GM19239 (cell line): ENCODE results near the gene LYRM9.
"Not testable (repeated sequence)": the region's sequence is repeated elsewhere in the genome, so short reads cannot be mapped to it uniquely, and the experiment has no call there.

Experiments used
- DNase-seq: peaks from one replicate; pipeline ENCODE4 v3.0.0; 2011; ENCODE audit warnings: low spot score; ENCODE audit not compliant: insufficient read length
- FAIRE-seq: peaks from 2 replicates; lab custom pipeline; 2011; peaks lifted over from hg19 to GRCh38; lab: Jason Lieb, UNC

The LYRM9 gene

GRCh38 chr17:27907976-27908558 lies 14.9 kb upstream of the LYRM9 start:
- DNase-seq (no peak), FAIRE-seq (no peak)

GRCh38 chr17:27906623-27907022 lies 13.5 kb upstream of the LYRM9 start:
- FAIRE-seq (no peak), DNase-seq (no peak)

DNA sequence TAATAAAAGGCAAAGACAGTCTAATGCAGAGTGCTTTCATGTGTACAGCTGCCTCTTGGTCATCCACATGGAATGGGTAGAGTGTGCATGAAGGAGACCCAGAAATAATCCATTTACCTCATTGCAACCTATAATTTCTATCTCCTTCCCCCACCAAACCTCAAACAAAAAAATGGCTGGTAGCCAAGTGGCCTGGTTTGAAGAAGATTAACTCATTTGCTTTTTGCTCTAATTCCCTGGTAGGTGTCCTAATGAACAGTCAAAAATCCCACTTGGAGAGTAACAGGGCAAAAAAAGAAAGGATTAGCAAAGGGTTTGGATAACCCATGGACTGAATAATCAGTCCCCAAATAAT lies 13.0 kb upstream of the LYRM9 start:
- no peak for FAIRE-seq
- DNase-seq = no peak

DNA sequence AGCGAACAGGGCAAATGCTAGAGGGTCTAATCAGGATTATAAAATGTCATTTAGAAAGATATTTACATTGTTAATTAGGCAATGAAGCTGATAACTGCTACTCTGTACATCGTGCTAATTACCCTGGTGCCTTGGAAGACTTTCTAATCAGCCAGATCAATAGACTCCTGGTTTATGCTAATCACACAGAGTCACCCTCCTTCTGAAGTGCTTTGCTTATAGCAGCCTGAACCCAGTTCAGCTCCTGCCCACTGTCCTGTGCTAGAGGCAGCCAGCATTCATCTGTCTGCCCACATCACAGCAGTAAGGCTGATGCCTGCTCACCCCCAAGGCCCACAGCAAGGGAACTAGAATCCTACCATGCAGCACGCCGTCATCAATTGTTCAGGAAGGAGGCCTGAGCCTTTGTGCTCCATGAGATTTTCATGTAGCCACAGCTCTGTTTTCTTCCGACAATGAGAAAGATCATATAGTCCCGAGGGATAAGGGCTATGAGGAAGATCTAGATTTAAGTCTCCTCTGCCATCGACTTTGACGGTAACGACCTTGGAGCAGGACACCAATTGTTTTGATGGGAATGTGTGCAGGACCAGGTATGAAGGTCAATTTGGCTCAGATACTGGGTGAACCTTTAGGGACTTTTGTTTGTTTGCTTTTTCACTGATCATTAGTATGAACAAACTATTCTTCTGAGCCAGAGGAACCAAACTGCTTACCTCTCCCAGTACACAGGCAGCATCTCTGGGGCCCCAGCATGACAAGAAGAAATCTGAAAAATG lies 12.5 kb upstream of the LYRM9 start:
- FAIRE-seq (no peak), DNase-seq (no peak)

- no peak for DNase-seq
- no peak for FAIRE-seq
Observed at GRCh38 chr17:27904534-27905446, 11.6 kb upstream of the LYRM9 start.

- DNase-seq (no peak), FAIRE-seq (no peak)
Observed at GRCh38 chr17:27904114-27904513, 10.9 kb upstream of the LYRM9 start.

DNA sequence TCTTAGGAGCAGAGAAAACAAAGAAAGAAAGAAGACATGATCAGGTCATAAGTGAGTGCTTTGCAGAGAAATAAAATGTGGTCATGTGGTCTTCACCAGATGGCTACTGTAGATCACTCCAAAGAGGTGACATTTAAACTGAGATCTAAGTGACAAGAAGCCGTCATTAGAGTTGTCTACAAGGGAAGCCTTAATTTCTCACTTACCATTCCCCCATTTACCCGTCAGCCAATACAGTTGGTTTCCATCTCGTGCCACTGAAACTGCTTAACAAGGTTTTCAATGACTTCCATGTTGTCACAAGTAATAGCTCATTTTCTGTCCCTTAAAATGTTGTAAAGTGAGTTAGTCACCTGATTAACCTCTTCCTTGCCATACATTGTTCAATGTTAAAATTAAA lies 6.4 kb upstream of the LYRM9 start:
- no peak for DNase-seq
- FAIRE-seq = no peak

GRCh38 chr17:27898096-27898495 lies 4.9 kb upstream of the LYRM9 start:
- DNase-seq = no peak
- FAIRE-seq = no peak

DNA sequence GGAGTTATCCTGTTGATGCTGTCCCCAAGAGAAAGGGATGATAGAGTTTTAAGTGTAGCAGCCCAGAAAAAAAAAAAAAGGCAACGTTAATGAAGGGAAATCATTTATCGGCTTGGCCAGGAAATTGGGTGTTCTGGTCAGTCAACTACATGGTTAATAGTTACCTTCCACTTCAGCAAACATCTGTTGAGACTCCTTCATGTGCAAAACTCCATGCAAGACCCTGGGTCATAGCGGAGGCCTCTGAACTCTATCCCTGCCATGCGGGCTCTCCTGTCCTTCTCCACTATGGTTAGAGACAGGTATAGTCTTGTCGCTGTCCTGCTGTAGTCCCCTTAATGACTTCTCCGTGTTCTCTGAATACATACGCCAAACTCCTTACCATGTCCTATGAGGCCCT lies 3.5 kb upstream of the LYRM9 start:
- no peak for DNase-seq
- no peak for FAIRE-seq

DNA sequence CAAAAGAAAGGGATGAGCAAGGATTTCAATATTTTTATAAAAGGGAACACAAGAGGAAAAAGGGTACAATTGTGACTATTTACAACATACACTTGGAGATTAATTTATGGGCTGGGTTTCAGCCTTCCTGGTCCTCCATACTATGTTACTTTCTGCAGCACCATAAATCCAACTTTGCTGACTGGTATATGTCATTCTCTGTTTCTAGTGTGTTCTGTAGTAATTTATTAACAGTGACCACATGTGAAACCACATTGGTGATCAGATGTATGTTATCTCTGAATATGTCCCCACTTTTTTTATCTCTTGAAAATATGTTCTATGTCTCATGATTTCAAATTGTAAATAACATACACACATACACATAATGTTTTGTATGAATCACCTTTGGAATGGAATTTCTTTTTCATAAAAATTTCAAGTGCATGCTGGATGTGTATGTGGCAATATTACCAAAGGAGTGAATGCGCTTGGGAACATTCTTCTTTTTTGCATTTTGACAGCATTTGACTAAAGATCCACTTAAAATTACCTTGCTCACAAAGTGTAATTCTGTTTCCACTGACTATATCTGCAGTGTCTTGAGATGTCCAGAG lies 2.9 kb upstream of the LYRM9 start:
- DNase-seq = no peak
- no peak for FAIRE-seq

DNA sequence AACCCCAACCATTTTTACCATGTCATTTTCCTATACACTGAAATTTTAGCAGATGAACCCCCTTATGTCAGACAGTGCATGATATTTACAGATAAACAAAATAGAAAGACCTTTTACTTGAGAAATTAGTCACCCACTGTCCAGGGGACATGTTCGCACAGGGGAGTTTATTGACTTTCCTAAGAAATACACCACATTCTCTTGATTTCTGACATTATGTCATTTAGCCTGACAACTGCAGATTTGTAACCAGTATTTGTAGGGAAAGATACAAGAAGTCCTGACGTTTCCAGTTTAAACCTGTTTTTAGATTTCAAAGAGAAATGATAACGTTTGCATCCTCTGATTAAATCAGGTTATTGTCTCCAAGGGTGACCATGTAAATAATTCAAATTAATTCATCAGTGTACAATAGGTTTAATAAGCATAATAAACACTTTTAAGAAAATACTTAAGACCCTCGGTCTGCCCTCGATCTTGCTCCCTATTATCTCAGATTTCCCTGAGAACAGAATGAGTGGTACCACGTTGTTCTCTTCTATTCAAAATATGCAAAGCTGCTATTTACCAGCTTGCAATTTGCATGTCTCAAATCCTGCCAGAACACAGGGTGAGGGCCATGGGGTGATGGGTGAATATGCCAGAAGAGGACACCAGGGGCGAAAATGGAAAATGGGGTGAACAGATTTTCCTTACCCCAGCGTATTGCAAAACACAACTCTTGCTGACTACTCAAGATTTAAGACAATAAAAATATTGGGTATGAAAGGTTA lies 2.1 kb upstream of the LYRM9 start:
- DNase-seq (no peak), FAIRE-seq (no peak)

DNA sequence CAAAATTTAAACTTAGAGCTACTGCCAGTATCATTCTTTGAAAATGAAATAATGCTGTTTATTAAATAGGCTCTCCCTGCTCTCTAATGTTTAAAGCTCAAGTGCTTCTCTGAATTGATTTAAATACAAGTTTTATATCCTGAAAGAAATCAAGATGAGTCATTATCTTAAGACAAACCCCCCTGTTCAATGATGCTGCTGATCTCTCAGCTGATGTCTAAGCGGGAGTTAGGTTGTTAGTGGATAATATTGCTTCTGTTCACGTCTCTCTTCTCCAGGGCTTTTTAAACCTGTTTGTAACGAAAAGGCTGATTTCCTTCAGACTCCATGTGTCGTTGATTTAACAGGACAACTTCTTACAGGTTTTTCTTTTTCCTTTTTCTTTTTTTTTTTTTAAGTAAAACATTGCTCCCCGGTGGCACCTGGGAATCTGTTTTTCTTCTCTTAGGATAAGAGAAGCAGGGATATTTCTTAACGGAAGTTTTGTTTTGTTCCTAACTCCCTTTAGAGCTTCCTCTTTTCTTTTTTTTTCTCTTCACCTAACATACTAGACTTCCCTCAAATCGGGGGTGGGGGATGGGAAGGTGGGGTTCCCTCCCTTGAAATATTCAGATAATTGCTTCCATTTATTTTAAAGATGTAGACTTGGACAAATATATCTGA lies 807 bp upstream of the LYRM9 start:
- peak; percentile 58 for FAIRE-seq
- no peak for DNase-seq

DNA sequence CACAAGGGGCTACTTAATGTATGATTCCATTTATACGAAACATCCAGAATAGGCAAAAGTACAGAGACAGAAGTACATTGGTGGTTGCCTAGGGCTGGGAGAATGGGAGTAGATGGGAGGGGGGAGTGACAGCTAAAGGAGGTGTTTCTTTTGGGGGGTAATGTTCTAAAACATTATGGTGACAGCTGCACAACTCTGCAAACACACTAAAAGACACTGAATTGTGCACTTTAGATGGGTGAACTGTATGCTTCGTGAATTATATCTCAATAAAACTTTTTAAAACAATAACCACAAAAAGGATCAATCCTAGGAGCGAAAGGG lies 661 bp downstream of the LYRM9 start:
- FAIRE-seq = no peak

DNA sequence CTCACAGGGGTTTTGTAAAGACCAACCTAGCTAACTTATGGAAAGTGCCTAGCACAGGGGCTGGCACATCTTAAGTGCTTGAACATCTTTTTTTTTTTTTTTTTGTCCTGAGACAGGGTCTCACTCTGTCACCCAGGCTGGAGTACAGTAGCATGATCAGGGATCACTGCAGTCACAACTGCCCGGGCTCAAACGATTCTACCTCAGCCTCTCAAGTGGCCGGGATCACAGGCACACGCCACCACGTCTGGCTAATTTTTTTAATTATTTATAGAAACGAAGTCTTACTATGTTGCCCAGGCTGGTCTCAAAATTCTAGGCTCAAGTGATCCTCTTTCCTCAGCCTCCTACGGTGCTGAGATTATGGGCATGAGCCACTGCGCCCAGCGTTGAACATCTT lies 1.3 kb downstream of the LYRM9 start:
- FAIRE-seq (no peak), DNase-seq (no peak)

More for the DNA sequence above, 661 bp downstream of the LYRM9 start:
- no peak for DNase-seq

DNA sequence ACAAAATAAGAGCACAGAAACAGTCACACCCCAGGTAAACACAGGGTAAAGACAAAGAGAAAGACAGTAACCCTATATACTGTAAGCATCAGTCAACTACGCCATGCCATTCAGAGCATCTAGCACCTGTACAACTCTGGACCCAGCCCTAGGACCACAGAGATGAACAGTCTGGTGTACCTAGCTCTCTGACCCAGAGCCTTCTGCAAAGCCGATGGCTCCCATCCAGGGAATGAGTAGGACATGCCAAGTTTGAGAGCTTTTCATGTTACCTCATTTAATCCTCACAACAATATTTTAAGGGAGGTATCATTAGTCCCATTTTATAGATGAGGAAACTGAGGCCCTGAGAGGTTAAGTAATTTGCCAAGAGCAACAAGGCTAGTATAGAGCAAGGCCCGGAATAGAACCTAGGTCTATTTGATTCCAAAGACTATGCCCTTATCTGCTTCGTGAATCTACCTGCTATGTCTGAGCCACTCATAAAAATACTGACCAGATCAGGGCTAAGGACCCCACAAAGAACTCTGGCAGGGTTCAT lies 3.4 kb downstream of the LYRM9 start:
- no peak for FAIRE-seq
- DNase-seq = no peak

DNA sequence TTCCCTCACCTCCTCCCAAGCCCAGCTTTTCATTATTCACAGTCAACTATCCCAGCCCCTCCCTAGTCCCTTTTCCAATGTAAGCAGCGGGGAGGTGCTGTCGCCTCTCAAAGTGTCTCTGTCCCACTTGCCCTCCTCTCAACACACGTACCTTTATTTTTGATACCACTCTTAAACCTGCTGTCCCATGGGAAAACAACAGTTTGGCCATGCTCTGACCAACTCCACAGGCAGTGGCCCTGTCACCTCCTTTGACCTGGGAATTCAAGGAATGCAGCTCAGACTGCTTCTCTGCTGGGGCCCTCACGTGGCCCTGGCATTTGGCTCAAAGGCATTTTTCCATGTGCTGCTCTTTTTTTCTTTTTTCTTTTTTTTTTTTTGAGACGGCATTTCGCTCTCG lies 4.2 kb downstream of the LYRM9 start:
- FAIRE-seq (no peak), DNase-seq (no peak)

DNA sequence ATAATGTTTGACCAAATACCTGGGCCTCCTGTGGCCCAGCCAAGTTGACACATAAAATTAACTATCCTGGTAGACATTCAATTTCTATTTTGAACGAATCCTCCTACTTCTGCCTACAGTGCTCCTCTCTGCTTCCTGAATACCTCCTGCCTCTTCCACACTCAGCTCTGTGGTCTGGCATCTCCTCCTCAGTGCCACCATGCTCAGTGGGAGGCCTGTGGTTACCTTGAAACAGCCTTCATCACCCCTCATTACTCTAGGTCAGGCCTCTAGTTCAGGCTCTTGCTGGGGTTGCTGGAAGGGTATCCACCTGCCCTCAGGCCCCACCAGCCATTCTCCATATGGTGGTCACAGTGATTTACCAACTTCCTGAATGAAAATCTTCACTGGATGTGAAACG lies 5.1 kb downstream of the LYRM9 start:
- FAIRE-seq = peak; percentile 45
- DNase-seq = no peak

- DNase-seq, FAIRE-seq: not testable (repeated sequence)
Observed at GRCh38 chr17:27886348-27886906, 6.7 kb downstream of the LYRM9 start.
